Activated T-cell treated with anti-CD3 and anti-CD28 coated beads, Interleukin-2, amount 50 U/mL, for 4 hours (primary cell): ENCODE results near the gene CELF2. TPM values are rescaled to one million over a fixed set of nuclear protein-coding genes. Genes with fewer than 3 reads are reported as not detected.

ENCODE experiments used
- ATAC-seq, 2 donors: fragments of 200-7000 bp; cut with Tn5 transposase; one replicate each; pipeline ENCODE4 v1.10.0; 2021
- DNase-seq: peaks from one replicate; pipeline ENCODE4 v3.0.0-alpha.2; 2020
- H3K27me3 Mint-ChIP-seq: one replicate; pipeline ENCODE4 v1.8.0; 2021; ENCODE audit warnings: low read depth, mixed read lengths
- H3K36me3 Mint-ChIP-seq: one replicate; pipeline ENCODE4 v1.8.0; 2022; ENCODE audit warnings: mixed read lengths; ENCODE audit not compliant: insufficient read depth
- H3K4me1 Mint-ChIP-seq: one replicate; pipeline ENCODE4 v1.8.0; 2021; ENCODE audit warnings: low read depth, mixed read lengths
- H3K4me3 Mint-ChIP-seq: one replicate; pipeline ENCODE4 v1.8.0; 2021; ENCODE audit warnings: mild to moderate bottlenecking, moderate library complexity, mixed read lengths
- H3K9me3 Mint-ChIP-seq: one replicate; pipeline ENCODE4 v1.8.0; 2021; ENCODE audit warnings: mixed read lengths
- total RNA-seq, 3 donors: library from RNA; stranded (reverse); gene quantifications; one replicate each; pipeline ENCODE4 v1.2.1, GENCODE V29; 2021

Gene CELF2
- total RNA-seq, 3 donors from 2014 or later, result 112 to 121 (median 113) TPM

GRCh38 chr10:11250304-11250703, 232.6 kb downstream of the CELF2 start:
- Mint-ChIP-seq H3K4me1 (peaks cover 38% of the 10 kb centered on the region), H3K27me3 (no peaks in the 10 kb centered on the region), H3K36me3 (peaks cover 25% of the 10 kb centered on the region), H3K9me3 (no peaks in the 10 kb centered on the region), H3K4me3 (no peak overlapping the region)
- ATAC-seq, result no peak
- DNase-seq, result no peak

GRCh38 chr10:11252887-11253286, 235.2 kb downstream of the CELF2 start:
- peaks cover 55% of the 10 kb centered on the region for H3K4me1 Mint-ChIP-seq
- no peaks in the 10 kb centered on the region for H3K27me3 Mint-ChIP-seq
- no peak for ATAC-seq
- no peak overlapping the region for H3K4me3 Mint-ChIP-seq
- peaks cover 29% of the 10 kb centered on the region for H3K36me3 Mint-ChIP-seq
- no peak for DNase-seq
- H3K9me3 Mint-ChIP-seq, result no peaks in the 10 kb centered on the region

- H3K4me1 Mint-ChIP-seq, result peaks cover 56% of the 10 kb centered on the region
- ATAC-seq (no peak), DNase-seq (no peak)
- H3K4me3 Mint-ChIP-seq, result no peak overlapping the region
- H3K36me3 Mint-ChIP-seq, result peaks cover 34% of the 10 kb centered on the region
- no peaks in the 10 kb centered on the region for H3K27me3 Mint-ChIP-seq
- no peaks in the 10 kb centered on the region for H3K9me3 Mint-ChIP-seq
Measured at GRCh38 chr10:11253385-11254002, 235.8 kb downstream of the CELF2 start.

GRCh38 chr10:11255156-11255555, 237.5 kb downstream of the CELF2 start:
- ATAC-seq (no peak), DNase-seq (no peak)
- Mint-ChIP-seq H3K4me3 (no peak overlapping the region), H3K9me3 (no peaks in the 10 kb centered on the region), H3K27me3 (no peaks in the 10 kb centered on the region), H3K4me1 (peaks cover 52% of the 10 kb centered on the region), H3K36me3 (peaks cover 37% of the 10 kb centered on the region)

- ATAC-seq (no peak), DNase-seq (no peak)
- peaks cover 39% of the 10 kb centered on the region for H3K36me3 Mint-ChIP-seq
- H3K27me3 Mint-ChIP-seq, result no peaks in the 10 kb centered on the region
- peaks cover 52% of the 10 kb centered on the region for H3K4me1 Mint-ChIP-seq
- H3K4me3 Mint-ChIP-seq, result no peak overlapping the region
- no peaks in the 10 kb centered on the region for H3K9me3 Mint-ChIP-seq
Measured at GRCh38 chr10:11255796-11256444, 238.2 kb downstream of the CELF2 start.

- peaks cover 61% of the 10 kb centered on the region for H3K4me1 Mint-ChIP-seq
- H3K9me3 Mint-ChIP-seq, result no peaks in the 10 kb centered on the region
- peak; percentile 19 to 29 for ATAC-seq
- H3K36me3 Mint-ChIP-seq, result peaks cover 46% of the 10 kb centered on the region
- no peaks in the 10 kb centered on the region for H3K27me3 Mint-ChIP-seq
- H3K4me3 Mint-ChIP-seq, result no peak overlapping the region
- DNase-seq, result no peak
Measured at GRCh38 chr10:11256896-11257295, 239.2 kb downstream of the CELF2 start.

- Mint-ChIP-seq H3K4me3 (no peak overlapping the region), H3K9me3 (no peaks in the 10 kb centered on the region), H3K27me3 (no peaks in the 10 kb centered on the region), H3K4me1 (peaks cover 67% of the 10 kb centered on the region), H3K36me3 (peaks cover 51% of the 10 kb centered on the region)
- ATAC-seq (no peak), DNase-seq (no peak)
Measured at GRCh38 chr10:11257440-11258090, 239.9 kb downstream of the CELF2 start.

- peaks cover 76% of the 10 kb centered on the region for H3K4me1 Mint-ChIP-seq
- no peaks in the 10 kb centered on the region for H3K9me3 Mint-ChIP-seq
- H3K36me3 Mint-ChIP-seq, result peaks cover 55% of the 10 kb centered on the region
- H3K27me3 Mint-ChIP-seq, result no peaks in the 10 kb centered on the region
- ATAC-seq, result no peak
- DNase-seq, result no peak
- H3K4me3 Mint-ChIP-seq, result no peak overlapping the region
Measured at GRCh38 chr10:11260170-11260569, 242.5 kb downstream of the CELF2 start.

GRCh38 chr10:11261143-11261542, 243.5 kb downstream of the CELF2 start:
- H3K27me3 Mint-ChIP-seq, result no peaks in the 10 kb centered on the region
- no peak overlapping the region for H3K4me3 Mint-ChIP-seq
- no peak for DNase-seq
- ATAC-seq, result no peak
- peaks cover 77% of the 10 kb centered on the region for H3K4me1 Mint-ChIP-seq
- peaks cover 56% of the 10 kb centered on the region for H3K36me3 Mint-ChIP-seq
- no peaks in the 10 kb centered on the region for H3K9me3 Mint-ChIP-seq

- no peaks in the 10 kb centered on the region for H3K9me3 Mint-ChIP-seq
- no peak overlapping the region for H3K4me3 Mint-ChIP-seq
- ATAC-seq (peak; percentile 27 to 39), DNase-seq (no peak)
- no peaks in the 10 kb centered on the region for H3K27me3 Mint-ChIP-seq
- H3K36me3 Mint-ChIP-seq, result peaks cover 60% of the 10 kb centered on the region
- peaks cover 79% of the 10 kb centered on the region for H3K4me1 Mint-ChIP-seq
Measured at GRCh38 chr10:11261687-11262493, 244.2 kb downstream of the CELF2 start.

- no peak overlapping the region for H3K4me3 Mint-ChIP-seq
- H3K9me3 Mint-ChIP-seq, result no peaks in the 10 kb centered on the region
- peaks cover 58% of the 10 kb centered on the region for H3K36me3 Mint-ChIP-seq
- DNase-seq (no peak), ATAC-seq (no peak)
- H3K27me3 Mint-ChIP-seq, result no peaks in the 10 kb centered on the region
- peaks cover 75% of the 10 kb centered on the region for H3K4me1 Mint-ChIP-seq
Measured at GRCh38 chr10:11262494-11263345, 245.0 kb downstream of the CELF2 start.

GRCh38 chr10:11263767-11264166, 246.1 kb downstream of the CELF2 start:
- Mint-ChIP-seq H3K4me1 (peaks cover 74% of the 10 kb centered on the region), H3K4me3 (no peak overlapping the region), H3K9me3 (no peaks in the 10 kb centered on the region), H3K27me3 (no peaks in the 10 kb centered on the region), H3K36me3 (peaks cover 52% of the 10 kb centered on the region)
- peak in 1 of 2 donors; percentile 14 for ATAC-seq
- no peak for DNase-seq

- Mint-ChIP-seq H3K4me3 (no peak overlapping the region), H3K36me3 (peaks cover 53% of the 10 kb centered on the region), H3K9me3 (no peaks in the 10 kb centered on the region), H3K27me3 (no peaks in the 10 kb centered on the region), H3K4me1 (peaks cover 77% of the 10 kb centered on the region)
- ATAC-seq (no peak), DNase-seq (no peak)
Measured at GRCh38 chr10:11264296-11265048, 246.8 kb downstream of the CELF2 start.
